Embryonic facial prominence (tissue), 1 donor: ENCODE results near the gene PPP3R1.

Experiments
- DNase-seq: peaks from one replicate; pipeline ENCODE4 v3.0.0-alpha.2; 2016; ENCODE audit errors: extremely low spot score

PPP3R1 gene

GRCh38 chr2:68234405-68234804, 17.9 kb downstream of the PPP3R1 start:
- DNase-seq: no peak

- no peak for DNase-seq
Observed at GRCh38 chr2:68231061-68231372, 21.3 kb downstream of the PPP3R1 start.

- no peak for DNase-seq
Observed at GRCh38 chr2:68230241-68231060, 21.9 kb downstream of the PPP3R1 start.

- no peak for DNase-seq
Observed at GRCh38 chr2:68226794-68227193, 25.5 kb downstream of the PPP3R1 start.

- no peak for DNase-seq
Observed at GRCh38 chr2:68225119-68225632, 27.2 kb downstream of the PPP3R1 start.

- no peak for DNase-seq
Observed at GRCh38 chr2:68223419-68223818, 28.9 kb downstream of the PPP3R1 start.

- no peak for DNase-seq
Observed at GRCh38 chr2:68222287-68222686, 30.0 kb downstream of the PPP3R1 start.

GRCh38 chr2:68218343-68218901, 33.9 kb downstream of the PPP3R1 start:
- no peak for DNase-seq

GRCh38 chr2:68217729-68218128, 34.6 kb downstream of the PPP3R1 start:
- DNase-seq: no peak

- no peak for DNase-seq
Observed at GRCh38 chr2:68216454-68217310, 35.6 kb downstream of the PPP3R1 start.

GRCh38 chr2:68214381-68214780, 38.0 kb downstream of the PPP3R1 start:
- DNase-seq: no peak

GRCh38 chr2:68206793-68207192, 45.5 kb downstream of the PPP3R1 start:
- DNase-seq: no peak

GRCh38 chr2:68203587-68203986, 48.7 kb downstream of the PPP3R1 start:
- DNase-seq: no peak

GRCh38 chr2:68200157-68200787, 52.1 kb downstream of the PPP3R1 start:
- DNase-seq: no peak

- DNase-seq: no peak
Observed at GRCh38 chr2:68196120-68196716, 56.1 kb downstream of the PPP3R1 start.

GRCh38 chr2:68195096-68195495, 57.2 kb downstream of the PPP3R1 start:
- no peak for DNase-seq

- DNase-seq: no peak
Observed at GRCh38 chr2:68193787-68194372, 58.5 kb downstream of the PPP3R1 start.

- DNase-seq: no peak
Observed at GRCh38 chr2:68193144-68193543, 59.2 kb downstream of the PPP3R1 start.

- no peak for DNase-seq
Observed at GRCh38 chr2:68190991-68191731, 61.2 kb downstream of the PPP3R1 start.

GRCh38 chr2:68189991-68190784, 62.1 kb downstream of the PPP3R1 start:
- DNase-seq: no peak
